HepG2 (cell line): ENCODE results near the gene GATA1. TPM values are rescaled to one million over a fixed set of nuclear protein-coding genes. Genes with fewer than 3 reads are reported as not detected.

Experiments
- ATAC-seq: fragments of 200-7000 bp; cut with Tn5 transposase; 3 replicates; pipeline ENCODE4 v1.9.1; 2020; ENCODE audit warnings: mild to moderate bottlenecking, moderate library complexity
- BruUV-seq: library from RNA; stranded (reverse); fragments of 400-500 nt; replicated peaks from 2 replicates; lab custom pipeline; 2021; lab: Mats Ljungman, UMichigan
- CTCF ChIA-PET: fragments of 300-600 bp; formaldehyde crosslinking; extraction: SDS; loops from one replicate; lab custom pipeline; 2021; ENCODE audit warnings: low total read pairs, inconsistent platforms, low intra/inter-chr PET ratio; lab: Yijun Ruan, JAX
- POLR2A ChIA-PET: fragments of 350-600 bp; sonication (Branson Sonifier 250); formaldehyde crosslinking; loops from one replicate; lab custom pipeline; 2020; ENCODE audit warnings: antibody characterized with exemption, inconsistent platforms; lab: Yijun Ruan, JAX
- DNase-seq: peaks from one replicate; pipeline ENCODE4 v3.0.0-alpha.2; 2015; ENCODE audit warnings: low spot score
- FAIRE-seq: peaks from 3 replicates; lab custom pipeline; 2011; peaks lifted over from hg19 to GRCh38; lab: Jason Lieb, UNC
- H2AFZ ChIP-seq: one replicate; pipeline ENCODE4 v1.6.1; 2011; ENCODE audit warnings: low read length, inconsistent platforms
- H3K27ac ChIP-seq: fragments of 300-600 bp; 3 replicates; pipeline ENCODE4 v1.8.0; 2011; ENCODE audit warnings: mixed run types, mild to moderate bottlenecking, mixed read lengths, low read length, inconsistent platforms; ENCODE audit not compliant: insufficient read depth; ENCODE audit errors: extremely low read length
- H3K27me3 ChIP-seq, 2 experiments: fragments of 200-600 bp in 1 of 2; 2 replicates in 1 of 2; 3 replicates in 1 of 2; pipeline versions ENCODE4 v1.6.0 to v1.8.0; 2011; ENCODE audit warnings: low read length in 2 of 2, mild to moderate bottlenecking in 2 of 2, moderate library complexity in 2 of 2, inconsistent platforms in 1 of 2; ENCODE audit not compliant: insufficient read depth in 2 of 2, control insufficient read depth in 1 of 2
- H3K36me3 ChIP-seq, 2 experiments: fragments of 200-600 bp in 1 of 2; replicated peaks in 1 of 2; 2 replicates in 1 of 2; 3 replicates in 1 of 2; pipeline versions ENCODE4 v1.5.1 to v1.8.0; 2011; ENCODE audit warnings: low read length in 2 of 2, inconsistent platforms in 1 of 2; ENCODE audit not compliant: insufficient read depth in 2 of 2, control insufficient read depth in 1 of 2
- H3K4me1 ChIP-seq: 2 replicates; pipeline ENCODE4 v1.5.1; 2012; ENCODE audit warnings: low read length, inconsistent platforms; ENCODE audit not compliant: insufficient read depth
- H3K4me2 ChIP-seq: 2 replicates; pipeline ENCODE4 v1.6.0; 2011; ENCODE audit warnings: low read depth, low read length, inconsistent platforms
- H3K4me3 ChIP-seq, 3 experiments: fragments of 200-600 bp in 1 of 3; sonication (generic), shearing (Covaris generic) in 1 of 3; replicated peaks in 1 of 3; 2 replicates each; pipeline ENCODE4 v1.5.1; 2011 to 2016; ENCODE audit warnings: low read length in 3 of 3, inconsistent platforms in 2 of 3, low read depth in 2 of 3, mild to moderate bottlenecking in 2 of 3, control low read depth in 1 of 3, mixed read lengths in 1 of 3; ENCODE audit not compliant: insufficient read depth in 1 of 3
- H3K79me2 ChIP-seq: one replicate; pipeline ENCODE4 v1.6.1; 2011; ENCODE audit warnings: low read length, inconsistent platforms; ENCODE audit not compliant: insufficient read depth
- H3K9ac ChIP-seq: 2 replicates; pipeline ENCODE4 v1.6.0; 2011; ENCODE audit warnings: mild to moderate bottlenecking, low read depth, low read length, inconsistent platforms; ENCODE audit not compliant: insufficient read depth
- H3K9me3 ChIP-seq: 2 replicates; pipeline ENCODE4 v1.5.1; 2012; ENCODE audit warnings: mild to moderate bottlenecking, low read length
- H4K20me1 ChIP-seq: 2 replicates; pipeline ENCODE4 v1.6.0; 2011; ENCODE audit warnings: inconsistent platforms, mild to moderate bottlenecking, low read length, moderate library complexity; ENCODE audit not compliant: insufficient read depth
- ASH2L ChIP-seq: fragments of 300-600, 200-600 bp; sonication (generic); IDR thresholded peaks from 2 replicates; pipeline ENCODE4 v1.7.0; 2017; ENCODE audit warnings: low read depth, mild to moderate bottlenecking, moderate library complexity, mixed read lengths, low read length; ENCODE audit not compliant: insufficient read length
- CREM ChIP-seq, 2 experiments: sonication (generic) in 1 of 2; formaldehyde crosslinking in 1 of 2; IDR thresholded peaks; 2 replicates each; pipeline versions ENCODE4 v1.4.0 to v1.6.1; 2016 to 2020; ENCODE audit warnings: antibody characterized with exemption in 1 of 2, mild to moderate bottlenecking in 1 of 2, missing genetic modification reagents in 1 of 2
- ETS1 ChIP-seq: sonication (generic); formaldehyde crosslinking; IDR thresholded peaks from 2 replicates; pipeline ENCODE4 v1.4.0; 2020; ENCODE audit warnings: missing genetic modification reagents
- HBP1 ChIP-seq: IDR thresholded peaks from 2 replicates; pipeline ENCODE4 v1.6.1; 2016; ENCODE audit warnings: low read depth, control low read depth
- KLF6 ChIP-seq: IDR thresholded peaks from 2 replicates; pipeline ENCODE4 v1.8.0; 2016; ENCODE audit warnings: missing biosample characterization, missing genetic modification reagents
- RERE ChIP-seq: IDR thresholded peaks from 2 replicates; pipeline ENCODE4 v1.6.1; 2016; ENCODE audit warnings: low read depth, missing genetic modification reagents, missing compliant biosample characterization
- SMAD1 ChIP-seq: sonication (generic); formaldehyde crosslinking; IDR thresholded peaks from 2 replicates; pipeline ENCODE4 v1.4.0; 2020; ENCODE audit warnings: missing genetic modification reagents, low read depth, mild to moderate bottlenecking, borderline replicate concordance
- ZBTB3 ChIP-seq: sonication (generic); formaldehyde crosslinking; IDR thresholded peaks from 2 replicates; pipeline ENCODE4 v1.4.0; 2020; ENCODE audit warnings: low read depth, mild to moderate bottlenecking, moderate library complexity, missing genetic modification reagents, borderline replicate concordance
- ZBTB49 ChIP-seq: sonication (generic); formaldehyde crosslinking; IDR thresholded peaks from 2 replicates; pipeline ENCODE4 v1.4.0; 2020; ENCODE audit warnings: missing genetic modification reagents, borderline replicate concordance
- ZC3H13 ChIP-seq: sonication (generic); formaldehyde crosslinking; IDR thresholded peaks from 2 replicates; pipeline ENCODE4 v1.8.1; 2023; ENCODE audit warnings: mild to moderate bottlenecking, missing genetic modification reagents, moderate library complexity
- ZFP90 ChIP-seq: sonication (generic); formaldehyde crosslinking; IDR thresholded peaks from 2 replicates; pipeline ENCODE4 v1.8.0; 2022; ENCODE audit warnings: missing genetic modification reagents, mild to moderate bottlenecking, inconsistent platforms, borderline replicate concordance
- ZNF740 ChIP-seq: sonication (generic); formaldehyde crosslinking; IDR thresholded peaks from 2 replicates; pipeline ENCODE4 v1.4.0; 2020; ENCODE audit warnings: missing genetic modification reagents
- ZNF841 ChIP-seq: sonication (generic); formaldehyde crosslinking; IDR thresholded peaks from 2 replicates; pipeline ENCODE4 v1.8.1; 2023; ENCODE audit warnings: missing genetic modification reagents, borderline replicate concordance
- WGBS: methylation state at CpG from one replicate; pipeline ENCODE4 v1.1.6; 2017; ENCODE audit warnings: low lambda C conversion rate; 5-methylcytosine and 5-hydroxymethylcytosine counted together
- in situ Hi-C: cut with HindIII; loops from 2 replicates; pipeline ENCODE4 v1.10.0; 2017; ENCODE audit warnings: low pct_unique_long_range_greater_than_20kb; ENCODE audit not compliant: extremely low pct_ligation_motif_present
- intact Hi-C: fragments of 100-400 bp; cut with micrococcal nuclease; formaldehyde crosslinking; loops from one replicate; pipeline ENCODE4 v1.10.0; 2022; ENCODE audit not compliant: unreplicated experiment
- polyA plus RNA-seq, 8 experiments: library from polyadenylated mRNA; depleted of rRNA in 3 of 8; stranded (reverse) in 7 of 8; unstranded in 1 of 8; fragments of >200 nt; fragmentation: Illumina TruSeq in 4 of 8; extraction: Trizol in 4 of 8; gene quantifications; 2 replicates each; pipeline versions ENCODE4 v1.2.1 to v1.2.3, GENCODE V29; 2011 to 2016; ENCODE audit warnings: low read depth in 4 of 8, missing spikeins in 1 of 8, mixed read lengths in 1 of 8; ENCODE audit not compliant: insufficient read depth in 1 of 8
- total RNA-seq, 5 experiments: library from RNA; depleted of rRNA; stranded (reverse); fragments of >200 nt; fragmentation: Illumina TruSeq; extraction: Trizol; gene quantifications; 2 replicates each; pipeline ENCODE4 v1.2.3, GENCODE V29; 2016; ENCODE audit warnings: low read depth in 1 of 5

Gene GATA1
- total and polyA plus RNA-seq, 2 of the 13 experiments (the other 11 are each of a cell fraction or from before 2014, with no cell fraction given) = 0.13 TPM; not detected in 1

- Histone ChIP-seq H3K4me2 (no peak overlapping the region), H3K9ac (no peak overlapping the region), H3K4me1 (no peaks in the 10 kb centered on the region), H4K20me1 (no peaks in the 10 kb centered on the region), H3K9me3 (no peaks in the 10 kb centered on the region), H3K27me3 (no peaks in the 10 kb centered on the region), H2AFZ (no peak overlapping the region), H3K36me3 (peaks cover 1 to 21% of the 10 kb centered on the region in 2 experiments; a peak in 3 of 5 replicates), H3K4me3 (no peak overlapping the region), H3K79me2 (no peaks in the 10 kb centered on the region), H3K27ac (no peak overlapping the region)
- in situ Hi-C loops (no loop called here), intact Hi-C loops (no loop called here)
- DNase-seq (no peak), FAIRE-seq (no peak), ATAC-seq (no peak)
- 100% methylated on average over 1 of the region's 4 CpGs for WGBS
- no TSS peak for BruUV-seq
- ChIA-PET POLR2A (no interaction called here), CTCF (no interaction called here)
- TF ChIP-seq ETS1 (CRISPR knock-in tag) = no peak
- TF ChIP-seq ZFP90 (CRISPR knock-in tag) = no peak
- no peak for TF ChIP-seq KLF6 (CRISPR knock-in tag)
- TF ChIP-seq ZBTB3 (CRISPR knock-in tag) = no peak
- no peak for TF ChIP-seq ZNF841 (CRISPR knock-in tag)
- no peak for TF ChIP-seq ASH2L
- TF ChIP-seq RERE = no peak
- no peak for TF ChIP-seq ZC3H13 (CRISPR knock-in tag)
- no peak for TF ChIP-seq ZNF740
- TF ChIP-seq ZBTB49 (CRISPR knock-in tag) = no peak
- no peak for TF ChIP-seq SMAD1 (CRISPR knock-in tag)
- TF ChIP-seq CREM (IDR thresholded peaks at IDR 0.05) = no peak
- TF ChIP-seq CREM (CRISPR knock-in tag; IDR thresholded peaks at IDR 0.05) = no peak
- TF ChIP-seq HBP1 (CRISPR knock-in tag) = no peak
These were observed 32.5 kb downstream of the GATA1 start for GRCh38 chrX:48818866-48819265.
